Endothelial cell of umbilical vein (primary cell): ENCODE results near the gene SLC35F3. TPM values are rescaled to one million over a fixed set of nuclear protein-coding genes. Genes with fewer than 3 reads are reported as not detected.

Experiments
- BruUV-seq: library from RNA; stranded (reverse); fragments of 400-500 nt; replicated peaks from 2 replicates; lab custom pipeline; 2021; lab: Mats Ljungman, UMichigan
- CTCF ChIA-PET: fragments of 300-600, 350-600 bp; sonication (Branson Sonifier 250); formaldehyde crosslinking; loops from one replicate; lab custom pipeline; 2021; ENCODE audit warnings: antibody characterized with exemption, inconsistent platforms; lab: Charles Lee
- POLR2A ChIA-PET: fragments of 300-600, 350-600 bp; sonication (Branson Sonifier 250); formaldehyde crosslinking; loops from one replicate; lab custom pipeline; 2021; ENCODE audit warnings: antibody characterized with exemption, inconsistent platforms; lab: Charles Lee
- DNase-seq: peaks from one replicate; pipeline ENCODE4 v3.0.0-alpha.2; 2011; ENCODE audit warnings: low read depth, low spot score
- FAIRE-seq: peaks from 2 replicates; lab custom pipeline; 2011; peaks lifted over from hg19 to GRCh38; lab: Jason Lieb, UNC
- H2AFZ ChIP-seq: 2 replicates; pipeline ENCODE4 v1.6.0; 2012; ENCODE audit warnings: low read depth, low read length, control low read depth, inconsistent platforms
- H3K27ac ChIP-seq: 2 replicates; pipeline ENCODE4 v1.5.1; 2011; ENCODE audit warnings: low read depth, mild to moderate bottlenecking, control low read depth, low read length, moderate library complexity; ENCODE audit not compliant: insufficient read depth
- H3K27me3 ChIP-seq, 2 experiments: 2 replicates each; pipeline versions ENCODE4 v1.6.0 to v1.6.1; 2011; ENCODE audit warnings: low read length in 2 of 2, mixed read lengths in 1 of 2; ENCODE audit not compliant: control insufficient read depth in 2 of 2, insufficient read depth in 2 of 2
- H3K36me3 ChIP-seq, 2 experiments: 2 replicates in 1 of 2; 3 replicates in 1 of 2; pipeline ENCODE4 v1.5.1; 2011; ENCODE audit warnings: low read length in 2 of 2, mild to moderate bottlenecking in 1 of 2, moderate library complexity in 1 of 2; ENCODE audit not compliant: control insufficient read depth in 2 of 2, insufficient read depth in 2 of 2; ENCODE audit errors: extremely low read depth in 1 of 2
- H3K4me1 ChIP-seq: 3 replicates; pipeline ENCODE4 v1.5.1; 2011; ENCODE audit warnings: mild to moderate bottlenecking, low read length; ENCODE audit not compliant: control insufficient read depth, insufficient read depth; ENCODE audit errors: extremely low read depth
- H3K4me2 ChIP-seq: 2 replicates; pipeline ENCODE4 v1.6.1; 2011; ENCODE audit warnings: low read length, control low read depth, mixed read lengths; ENCODE audit not compliant: insufficient read depth
- H3K4me3 ChIP-seq, 3 experiments: fragments of 200-600 bp in 1 of 3; sonication (generic), shearing (Covaris generic) in 1 of 3; replicated peaks in 1 of 3; 2 replicates each; pipeline ENCODE4 v1.5.1; 2011 to 2016; ENCODE audit warnings: control low read depth in 3 of 3, low read length in 3 of 3, mild to moderate bottlenecking in 2 of 3, inconsistent platforms in 1 of 3, low read depth in 1 of 3, moderate library complexity in 1 of 3; ENCODE audit not compliant: insufficient read depth in 1 of 3
- H3K79me2 ChIP-seq: 2 replicates; pipeline ENCODE4 v1.6.0; 2012; ENCODE audit warnings: low read length, inconsistent platforms; ENCODE audit not compliant: control insufficient read depth, insufficient read depth
- H3K9ac ChIP-seq: replicated peaks from 2 replicates; pipeline ENCODE3; 2011; ENCODE audit warnings: low read length, control low read depth; ENCODE audit not compliant: insufficient read depth; ENCODE audit errors: extremely low read depth
- H3K9me1 ChIP-seq: replicated peaks from 3 replicates; pipeline ENCODE4 v1.6.0; 2011; ENCODE audit warnings: mild to moderate bottlenecking, low read length; ENCODE audit not compliant: control insufficient read depth, insufficient read depth; ENCODE audit errors: extremely low read depth
- H3K9me3 ChIP-seq: replicated peaks from 2 replicates; pipeline ENCODE4 v1.5.1; 2012; ENCODE audit warnings: low read length, inconsistent platforms; ENCODE audit not compliant: control insufficient read depth, insufficient read depth
- H4K20me1 ChIP-seq: replicated peaks from 2 replicates; pipeline ENCODE3; 2011; ENCODE audit warnings: mild to moderate bottlenecking, low read length; ENCODE audit not compliant: control insufficient read depth, insufficient read depth; ENCODE audit errors: extremely low read depth
- CTCF ChIP-seq, 2 donors: IDR thresholded peaks; 1 replicate in 1 of 2; 2 replicates in 1 of 2; pipeline ENCODE4 v1.5.1; 2011; ENCODE audit warnings: low read length in 2 of 2, mild to moderate bottlenecking in 2 of 2, moderate library complexity in 2 of 2, control low read depth in 1 of 2, inconsistent platforms in 1 of 2, low read depth in 1 of 2; ENCODE audit not compliant: insufficient read depth in 1 of 2; ENCODE audit errors: extremely low read depth in 1 of 2
- EZH2 ChIP-seq: IDR thresholded peaks from 2 replicates; pipeline ENCODE4 v1.6.1; 2012; ENCODE audit warnings: borderline replicate concordance, low read depth, mild to moderate bottlenecking, moderate library complexity, low read length, inconsistent platforms; ENCODE audit not compliant: severe bottlenecking
- FOS ChIP-seq: IDR thresholded peaks from 2 replicates; pipeline ENCODE4 v1.6.1; 2011; ENCODE audit warnings: mild to moderate bottlenecking, low read length, moderate library complexity, borderline replicate concordance; ENCODE audit not compliant: insufficient read depth
- GATA2 ChIP-seq: IDR thresholded peaks from 2 replicates; pipeline ENCODE4 v1.7.0; 2011; ENCODE audit warnings: low read depth, mild to moderate bottlenecking, moderate library complexity, mixed read lengths, low read length; ENCODE audit not compliant: insufficient read length, insufficient read depth
- JUN ChIP-seq: IDR thresholded peaks from 2 replicates; pipeline ENCODE4 v1.6.1; 2011; ENCODE audit warnings: borderline replicate concordance, low read depth; ENCODE audit not compliant: insufficient read length, insufficient read depth
- MAX ChIP-seq: IDR thresholded peaks from 2 replicates; pipeline ENCODE4 v1.6.1; 2011; ENCODE audit not compliant: insufficient read depth, insufficient read length
- MYC ChIP-seq: IDR thresholded peaks from one replicate; pipeline ENCODE4 v1.6.1; 2011; ENCODE audit warnings: mild to moderate bottlenecking, low read depth, low read length
- POLR2A ChIP-seq: IDR thresholded peaks from 2 replicates; pipeline ENCODE4 v1.6.1; 2012; ENCODE audit warnings: low read depth, mild to moderate bottlenecking, control low read depth, low read length
- POLR2AphosphoS5 ChIP-seq: IDR thresholded peaks from 2 replicates; pipeline ENCODE4 v1.6.1; 2012; ENCODE audit warnings: low read depth, mild to moderate bottlenecking, control low read depth, low read length, moderate library complexity; ENCODE audit not compliant: insufficient read depth
- dilution Hi-C: fragments of 300-500 bp; cut with MboI; formaldehyde crosslinking; loops from one replicate; pipeline ENCODE4 v1.15.0; 2019; ENCODE audit warnings: low sequenced_read_pairs; ENCODE audit not compliant: extremely low pct_ligation_motif_present
- intact Hi-C: fragments of 100-400 bp; cut with micrococcal nuclease; formaldehyde crosslinking; loops from one replicate; pipeline ENCODE4 v1.10.0; 2022
- polyA plus RNA-seq, 4 experiments: library from polyadenylated mRNA; depleted of rRNA in 3 of 4; stranded (reverse) in 3 of 4; unstranded in 1 of 4; fragments of >200 nt; gene quantifications; 2 replicates each; pipeline versions ENCODE4 v1.2.1 to v1.2.3, GENCODE V29; 2011 to 2012; ENCODE audit warnings: missing spikeins in 1 of 4
- total RNA-seq: library from RNA; stranded (reverse); gene quantifications from 2 replicates; pipeline ENCODE4 v1.2.3, GENCODE V29; 2021

SLC35F3 gene
- total and polyA plus RNA-seq, 2 donors (not counting 3 experiments of a cell fraction or from before 2014, with no cell fraction given): not detected

- H3K9me1 ChIP-seq: no peaks in the 10 kb centered on the region
- no peak overlapping the region for H3K27ac ChIP-seq
- no peak overlapping the region for H2AFZ ChIP-seq
- CTCF ChIA-PET: no interaction called here
- H3K36me3 ChIP-seq: no peaks in the 10 kb centered on the region
- H3K4me1 ChIP-seq: no peaks in the 10 kb centered on the region
- TF ChIP-seq POLR2A (no peak), JUN (no peak), EZH2 (no peak), MYC (no peak)
- no peaks in the 10 kb centered on the region for H3K9me3 ChIP-seq
- H3K4me3 ChIP-seq: no peak overlapping the region
- DNase-seq (no peak), FAIRE-seq (no peak)
- no peak overlapping the region for H3K9ac ChIP-seq
- H4K20me1 ChIP-seq: no peaks in the 10 kb centered on the region
- H3K79me2 ChIP-seq: no peaks in the 10 kb centered on the region
- dilution Hi-C loops: no loop called here
- H3K27me3 ChIP-seq: no peaks in the 10 kb centered on the region
- POLR2A ChIA-PET: interaction anchor here (0.7 kb wide), 1 partner anchor 12 kb away, joined by 3 read pairs; no protein-coding TSS in a partner anchor
- intact Hi-C loops: no loop called here
- no TSS peak for BruUV-seq
- no peak overlapping the region for H3K4me2 ChIP-seq
Observed at GRCh38 chr1:234226113-234226818, 321.8 kb downstream of the SLC35F3 start.

- no peaks in the 10 kb centered on the region for H3K27me3 ChIP-seq
- POLR2A ChIA-PET: no interaction called here
- no peaks in the 10 kb centered on the region for H3K9me3 ChIP-seq
- no TSS peak for BruUV-seq
- no peak overlapping the region for H3K9ac ChIP-seq
- no peaks in the 10 kb centered on the region for H4K20me1 ChIP-seq
- DNase-seq: no peak
- intact Hi-C loops: no loop called here
- H3K4me1 ChIP-seq: no peaks in the 10 kb centered on the region
- TF ChIP-seq GATA2 (no peak), EZH2 (no peak), MAX (no peak), JUN (no peak), POLR2A (no peak), CTCF (IDR thresholded peaks at IDR 0.05; ENCODE audit: extremely low read depth in 1 of 2, insufficient read depth in 1 of 2, low read depth in 1 of 2, low read length in 2 of 2) (no peak), FOS (no peak), POLR2AphosphoS5 (no peak), MYC (no peak)
- no peaks in the 10 kb centered on the region for H3K9me1 ChIP-seq
- no peak overlapping the region for H3K4me2 ChIP-seq
- FAIRE-seq: no peak
- no peak overlapping the region for H3K27ac ChIP-seq
- no peaks in the 10 kb centered on the region for H3K36me3 ChIP-seq
- CTCF ChIA-PET: interaction anchor here (1.1 kb wide), 1 partner anchor 73 kb away, joined by 3 read pairs; no protein-coding TSS in a partner anchor
- H2AFZ ChIP-seq: no peak overlapping the region
- no peaks in the 10 kb centered on the region for H3K79me2 ChIP-seq
- dilution Hi-C loops: no loop called here
- no peak overlapping the region for H3K4me3 ChIP-seq
Observed at GRCh38 chr1:234226819-234227165, 322.3 kb downstream of the SLC35F3 start.
